ENCODE data around the gene TMED8. TPM values are rescaled to one million over a fixed set of nuclear protein-coding genes. Genes with fewer than 3 reads are reported as not detected.

TMED8 gene
- total RNA-seq, 5 donors from 2014 or later (not counting 1 experiment from before 2014, with no cell fraction given) = 6.6 to 8.9 (median 7.5) TPM

GRCh38 chr14:77301103-77301502, 75.8 kb downstream of the TMED8 start:
- CTCF ChIA-PET = interaction anchor here (0.9 to 1.5 kb wide), 3 partner anchors 14 to 15 kb away, joined by 3 to 7 read pairs (median 3); no protein-coding TSS in a partner anchor
- ATAC-seq (replicated peaks in 1 of 4) = peak; percentile 22 to 48 (median 29)
- no peak overlapping the region for H3K4me3 Mint-ChIP-seq
- Histone ChIP-seq H3K9me3 (no peaks in the 10 kb centered on the region), H3K4me3 (ENCODE audit: control insufficient read depth in 1 of 2, extremely low read depth in 1 of 2, low read length in 1 of 2) (no peak overlapping the region), H3K27me3 (replicated peaks in 1 of 2; ENCODE audit: control insufficient read depth in 2 of 2, extremely low read depth in 1 of 2, insufficient read depth in 2 of 2, low read length in 1 of 2) (no peaks in the 10 kb centered on the region), H3K4me1 (ENCODE audit: control insufficient read depth in 1 of 2, extremely low read depth in 1 of 2, insufficient read depth in 2 of 2, low read length in 2 of 2) (no peaks in the 10 kb centered on the region), H3K27ac (ENCODE audit: low read length) (no peak overlapping the region), H3K36me3 (ENCODE audit: control insufficient read depth in 2 of 2, extremely low read depth in 1 of 2, insufficient read depth in 1 of 2, low read length in 1 of 2) (peaks cover 0 to 9% of the 10 kb centered on the region in 2 donors)
- H3K9me3 Mint-ChIP-seq = no peaks in the 10 kb centered on the region
- H3K36me3 Mint-ChIP-seq = peaks cover 22% of the 10 kb centered on the region
- no peaks in the 10 kb centered on the region for H3K27me3 Mint-ChIP-seq
- peak in 31 of 35 experiments; percentile 10 to 59 (median 35) for DNase-seq
- peaks cover 0 to 14% (median 14%) of the 10 kb centered on the region in 3 donors for H3K4me1 Mint-ChIP-seq
- H3K27ac Mint-ChIP-seq = no peak overlapping the region
- WGBS (ENCODE audit: insufficient coverage) = 65% methylated on average over 9 of the region's 10 CpGs
- POLR2A ChIA-PET = no interaction called here

- H3K4me1 Mint-ChIP-seq = peaks cover 0 to 14% (median 14%) of the 10 kb centered on the region in 3 donors
- POLR2A ChIA-PET = interaction anchor here in 1 of 2 donors (0.6 kb wide), 1 partner anchor 528 kb away, joined by 4 read pairs; no protein-coding TSS in a partner anchor
- 90% methylated on average over 4 of the region's 4 CpGs for WGBS (ENCODE audit: insufficient coverage)
- H3K27me3 ChIP-seq (replicated peaks in 1 of 2; ENCODE audit: control insufficient read depth in 2 of 2, extremely low read depth in 1 of 2, insufficient read depth in 2 of 2, low read length in 1 of 2) = no peaks in the 10 kb centered on the region
- H3K4me1 ChIP-seq (ENCODE audit: control insufficient read depth in 1 of 2, extremely low read depth in 1 of 2, insufficient read depth in 2 of 2, low read length in 2 of 2) = no peaks in the 10 kb centered on the region
- peaks cover 0 to 5% of the 10 kb centered on the region in 2 donors for H3K36me3 ChIP-seq (ENCODE audit: control insufficient read depth in 2 of 2, extremely low read depth in 1 of 2, insufficient read depth in 1 of 2, low read length in 1 of 2)
- DNase-seq (no peak), ATAC-seq (replicated peaks in 1 of 4) (no peak)
- peaks cover 31% of the 10 kb centered on the region for H3K36me3 Mint-ChIP-seq
- CTCF ChIA-PET = no interaction called here
- H3K4me3 ChIP-seq (ENCODE audit: control insufficient read depth in 1 of 2, extremely low read depth in 1 of 2, low read length in 1 of 2) = no peak overlapping the region
- no peak overlapping the region for H3K27ac ChIP-seq (ENCODE audit: low read length)
- no peaks in the 10 kb centered on the region for H3K9me3 ChIP-seq
- H3K9me3 Mint-ChIP-seq = no peaks in the 10 kb centered on the region
- no peak overlapping the region for H3K4me3 Mint-ChIP-seq
- no peaks in the 10 kb centered on the region for H3K27me3 Mint-ChIP-seq
- no peak overlapping the region for H3K27ac Mint-ChIP-seq
These were observed 77.1 kb downstream of the TMED8 start for GRCh38 chr14:77299771-77300170.

GRCh38 chr14:77296906-77297305, 80.0 kb downstream of the TMED8 start:
- DNase-seq (no peak), ATAC-seq (replicated peaks in 1 of 4) (no peak)
- H3K4me1 ChIP-seq (ENCODE audit: control insufficient read depth in 1 of 2, extremely low read depth in 1 of 2, insufficient read depth in 2 of 2, low read length in 2 of 2) = no peaks in the 10 kb centered on the region
- Mint-ChIP-seq H3K9me3 (no peaks in the 10 kb centered on the region), H3K36me3 (peaks cover 34% of the 10 kb centered on the region), H3K27me3 (no peaks in the 10 kb centered on the region), H3K4me3 (no peak overlapping the region), H3K27ac (no peak overlapping the region), H3K4me1 (no peaks in the 10 kb centered on the region)
- ChIA-PET CTCF (no interaction called here), POLR2A (no interaction called here)
- WGBS (ENCODE audit: insufficient coverage) = 91% methylated on average over 8 of the region's 8 CpGs
- no peak overlapping the region for H3K27ac ChIP-seq (ENCODE audit: low read length)
- H3K4me3 ChIP-seq (ENCODE audit: control insufficient read depth in 1 of 2, extremely low read depth in 1 of 2, low read length in 1 of 2) = no peak overlapping the region
- no peaks in the 10 kb centered on the region for H3K27me3 ChIP-seq (replicated peaks in 1 of 2; ENCODE audit: control insufficient read depth in 2 of 2, extremely low read depth in 1 of 2, insufficient read depth in 2 of 2, low read length in 1 of 2)
- H3K9me3 ChIP-seq = no peaks in the 10 kb centered on the region
- H3K36me3 ChIP-seq (ENCODE audit: control insufficient read depth in 2 of 2, extremely low read depth in 1 of 2, insufficient read depth in 1 of 2, low read length in 1 of 2) = peaks cover 0 to 5% of the 10 kb centered on the region in 2 donors

- no peaks in the 10 kb centered on the region for H3K9me3 ChIP-seq
- no peak overlapping the region for H3K27ac ChIP-seq (ENCODE audit: low read length)
- 92% methylated on average over 7 of the region's 13 CpGs for WGBS (ENCODE audit: insufficient coverage)
- ChIA-PET POLR2A (no interaction called here), CTCF (interaction anchor here in 1 of 2 donors (0.6 kb wide), 1 partner anchor 171 kb away, joined by 3 read pairs; no protein-coding TSS in a partner anchor)
- H3K27ac Mint-ChIP-seq = no peak overlapping the region
- peaks cover 34% of the 10 kb centered on the region for H3K36me3 Mint-ChIP-seq
- peaks cover 0 to 5% of the 10 kb centered on the region in 2 donors for H3K36me3 ChIP-seq (ENCODE audit: control insufficient read depth in 2 of 2, extremely low read depth in 1 of 2, insufficient read depth in 1 of 2, low read length in 1 of 2)
- no peak overlapping the region for H3K4me3 ChIP-seq (ENCODE audit: control insufficient read depth in 1 of 2, extremely low read depth in 1 of 2, low read length in 1 of 2)
- H3K4me3 Mint-ChIP-seq = no peak overlapping the region
- no peaks in the 10 kb centered on the region for H3K27me3 Mint-ChIP-seq
- DNase-seq = no peak
- no peaks in the 10 kb centered on the region for H3K4me1 ChIP-seq (ENCODE audit: control insufficient read depth in 1 of 2, extremely low read depth in 1 of 2, insufficient read depth in 2 of 2, low read length in 2 of 2)
- H3K4me1 Mint-ChIP-seq = no peaks in the 10 kb centered on the region
- ATAC-seq (replicated peaks in 1 of 4) = no peak
- H3K27me3 ChIP-seq (replicated peaks in 1 of 2; ENCODE audit: control insufficient read depth in 2 of 2, extremely low read depth in 1 of 2, insufficient read depth in 2 of 2, low read length in 1 of 2) = no peaks in the 10 kb centered on the region
- H3K9me3 Mint-ChIP-seq = no peaks in the 10 kb centered on the region
These were observed 80.7 kb downstream of the TMED8 start for GRCh38 chr14:77296155-77296554.

- Histone ChIP-seq H3K27ac (ENCODE audit: low read length) (no peak overlapping the region), H3K4me3 (ENCODE audit: control insufficient read depth in 1 of 2, extremely low read depth in 1 of 2, low read length in 1 of 2) (no peak overlapping the region), H3K27me3 (replicated peaks in 1 of 2; ENCODE audit: control insufficient read depth in 2 of 2, extremely low read depth in 1 of 2, insufficient read depth in 2 of 2, low read length in 1 of 2) (no peaks in the 10 kb centered on the region), H3K4me1 (ENCODE audit: control insufficient read depth in 1 of 2, extremely low read depth in 1 of 2, insufficient read depth in 2 of 2, low read length in 2 of 2) (no peaks in the 10 kb centered on the region), H3K36me3 (ENCODE audit: control insufficient read depth in 2 of 2, extremely low read depth in 1 of 2, insufficient read depth in 1 of 2, low read length in 1 of 2) (no peaks in the 10 kb centered on the region), H3K9me3 (no peaks in the 10 kb centered on the region)
- no peak for DNase-seq
- Mint-ChIP-seq H3K4me3 (no peak overlapping the region), H3K4me1 (no peaks in the 10 kb centered on the region), H3K27me3 (no peaks in the 10 kb centered on the region), H3K27ac (no peak overlapping the region), H3K36me3 (peaks cover 34% of the 10 kb centered on the region), H3K9me3 (no peaks in the 10 kb centered on the region)
- ChIA-PET POLR2A (no interaction called here), CTCF (no interaction called here)
- no peak for ATAC-seq (replicated peaks in 1 of 4)
- WGBS (ENCODE audit: insufficient coverage) = 90% methylated on average over 2 of the region's 4 CpGs
These were observed 86.2 kb downstream of the TMED8 start for GRCh38 chr14:77290705-77291104.

- WGBS (ENCODE audit: insufficient coverage) = no CpG with 5 or more reads among the region's 5 CpGs
- no peaks in the 10 kb centered on the region for H3K4me1 Mint-ChIP-seq
- no peaks in the 10 kb centered on the region for H3K4me1 ChIP-seq (ENCODE audit: control insufficient read depth in 1 of 2, extremely low read depth in 1 of 2, insufficient read depth in 2 of 2, low read length in 2 of 2)
- no peaks in the 10 kb centered on the region for H3K27me3 ChIP-seq (replicated peaks in 1 of 2; ENCODE audit: control insufficient read depth in 2 of 2, extremely low read depth in 1 of 2, insufficient read depth in 2 of 2, low read length in 1 of 2)
- POLR2A ChIA-PET = no interaction called here
- no peak overlapping the region for H3K4me3 ChIP-seq (ENCODE audit: control insufficient read depth in 1 of 2, extremely low read depth in 1 of 2, low read length in 1 of 2)
- peaks cover 0 to 4% of the 10 kb centered on the region in 2 donors for H3K36me3 ChIP-seq (ENCODE audit: control insufficient read depth in 2 of 2, extremely low read depth in 1 of 2, insufficient read depth in 1 of 2, low read length in 1 of 2)
- H3K9me3 Mint-ChIP-seq = no peaks in the 10 kb centered on the region
- CTCF ChIA-PET = interaction anchor here in 1 of 2 donors (0.6 kb wide), 1 partner anchor 638 kb away, joined by 5 read pairs; no protein-coding TSS in a partner anchor
- peaks cover 45% of the 10 kb centered on the region for H3K36me3 Mint-ChIP-seq
- no peaks in the 10 kb centered on the region for H3K9me3 ChIP-seq
- no peak for ATAC-seq (replicated peaks in 1 of 4)
- H3K27ac ChIP-seq (ENCODE audit: low read length) = no peak overlapping the region
- DNase-seq = no peak
- no peak overlapping the region for H3K4me3 Mint-ChIP-seq
- no peaks in the 10 kb centered on the region for H3K27me3 Mint-ChIP-seq
- H3K27ac Mint-ChIP-seq = no peak overlapping the region
These were observed 90.3 kb downstream of the TMED8 start for GRCh38 chr14:77286576-77286975.

Data from T-cell (primary cell).